Ureter (tissue), 1 donor: ENCODE measurements around the gene JADE3. TPM values are rescaled to one million over a fixed set of nuclear protein-coding genes. Genes with fewer than 3 reads are reported as not detected.

Experiments used
- DNase-seq: peaks from one replicate; pipeline ENCODE4 v3.0.0-alpha.2; 2020; ENCODE audit warnings: low spot score
- total RNA-seq: library from RNA; stranded (reverse); gene quantifications from one replicate; pipeline ENCODE4 v1.2.4, GENCODE V29; 2023
- donor health status: DM: yes; HTN: yes; CAD: no.

The JADE3 gene
- total RNA-seq: 11.4 TPM

GRCh38 chrX:46912098-46912602 lies at the start of gene JADE3:
JADE3 (plus strand) TSS chrX:46912421; CDS start chrX:46984895, 72,474 bp downstream.
- peak; percentile 72 for DNase-seq

- no peak for DNase-seq
These were observed 49.1 kb upstream of the JADE3 start for GRCh38 chrX:46863072-46863471.

- DNase-seq: no peak
These were observed 47.6 kb upstream of the JADE3 start for GRCh38 chrX:46864606-46865005.

- no peak for DNase-seq
These were observed 46.9 kb upstream of the JADE3 start for GRCh38 chrX:46865281-46865680.

GRCh38 chrX:46866726-46867125 lies 45.5 kb upstream of the JADE3 start:
- DNase-seq: no peak

- no peak for DNase-seq
These were observed 38.5 kb upstream of the JADE3 start for GRCh38 chrX:46873746-46874145.

- DNase-seq: no peak
These were observed 35.3 kb upstream of the JADE3 start for GRCh38 chrX:46876901-46877300.

GRCh38 chrX:46882266-46882665 lies 30.0 kb upstream of the JADE3 start:
- DNase-seq: no peak

- DNase-seq: no peak
These were observed 27.4 kb upstream of the JADE3 start for GRCh38 chrX:46884799-46885198.

- DNase-seq: no peak
These were observed 14.0 kb upstream of the JADE3 start for GRCh38 chrX:46898207-46898606.

- DNase-seq: peak; percentile 78
These were observed 8.6 kb upstream of the JADE3 start for GRCh38 chrX:46903458-46904242.

- no peak for DNase-seq
These were observed 7.6 kb upstream of the JADE3 start for GRCh38 chrX:46904626-46905025.

GRCh38 chrX:46910415-46910814 lies 1.8 kb upstream of the JADE3 start:
- no peak for DNase-seq

- peak; percentile 45 for DNase-seq
These were observed 626 bp downstream of the JADE3 start for GRCh38 chrX:46912603-46913491.

GRCh38 chrX:46913667-46914066 lies 1.4 kb downstream of the JADE3 start:
- DNase-seq: peak; percentile 45

- DNase-seq: no peak
These were observed 4.1 kb downstream of the JADE3 start for GRCh38 chrX:46916273-46916672.

- DNase-seq: no peak
These were observed 5.4 kb downstream of the JADE3 start for GRCh38 chrX:46917622-46918021.

- DNase-seq: no peak
These were observed 6.2 kb downstream of the JADE3 start for GRCh38 chrX:46918434-46918833.

- no peak for DNase-seq
These were observed 8.0 kb downstream of the JADE3 start for GRCh38 chrX:46920235-46920634.

- no peak for DNase-seq
These were observed 10.4 kb downstream of the JADE3 start for GRCh38 chrX:46922611-46923010.

- DNase-seq: no peak
These were observed 15.5 kb downstream of the JADE3 start for GRCh38 chrX:46927718-46928117.

- DNase-seq: no peak
These were observed 17.4 kb downstream of the JADE3 start for GRCh38 chrX:46929439-46930261.
